Heart left ventricle (tissue), 16 donors: ENCODE measurements around the gene NRROS. TPM values are rescaled to one million over a fixed set of nuclear protein-coding genes. Genes with fewer than 3 reads are reported as not detected.
A peak's percentile ranks its signal among the peaks of the same experiment; 100 is the strongest.

Source experiments
- ATAC-seq, 4 donors: fragments of 200-7000 bp; cut with Tn5 transposase; one replicate each; pipeline ENCODE4 v1.9.1; 2020 to 2022; ENCODE audit warnings: moderate library complexity in 4 of 4, mild to moderate bottlenecking in 3 of 4, moderate number of reproducible peaks in 1 of 4
- DNase-seq, 5 donors: peaks; one replicate each; pipeline ENCODE4 v3.0.0-alpha.2; 2020
- H3K27ac ChIP-seq, 12 donors: fragments of 200-600 bp; sonication (generic) in 4 of 12; one replicate each; pipeline versions ENCODE4 v1.5.0 to v1.8.0; 2016 to 2022; ENCODE audit warnings: mild to moderate bottlenecking in 2 of 12
- H3K27me3 ChIP-seq, 9 donors: fragments of 200-600 bp; sonication (generic) in 2 of 9; one replicate each; pipeline versions ENCODE4 v1.5.1 to v1.8.0; 2016 to 2022; ENCODE audit warnings: mild to moderate bottlenecking in 3 of 9
- H3K36me3 ChIP-seq, 9 donors: fragments of 200-600 bp; sonication (generic) in 2 of 9; one replicate each; pipeline versions ENCODE4 v1.5.0 to v1.8.0; 2018 to 2022; ENCODE audit warnings: mild to moderate bottlenecking in 2 of 9
- H3K4me1 ChIP-seq, 12 donors: fragments of 200-600 bp; sonication (generic) in 4 of 12; one replicate each; pipeline versions ENCODE4 v1.5.0 to v1.8.0; 2016 to 2022; ENCODE audit warnings: mild to moderate bottlenecking in 3 of 12
- H3K4me3 ChIP-seq, 12 donors: fragments of 200-600 bp; sonication (generic) in 4 of 12; one replicate each; pipeline versions ENCODE4 v1.5.0 to v1.8.0; 2017 to 2022; ENCODE audit warnings: mild to moderate bottlenecking in 9 of 12, moderate library complexity in 4 of 12
- H3K9me3 ChIP-seq, 12 donors: fragments of 200-600 bp; sonication (generic) in 4 of 12; one replicate each; pipeline versions ENCODE4 v1.5.0 to v1.8.0; 2016 to 2022; ENCODE audit warnings: mild to moderate bottlenecking in 1 of 12
- POLR2A ChIP-seq, 2 donors: fragments of 450-650 bp; IDR thresholded peaks; one replicate each; pipeline ENCODE4 v1.6.1; 2017; ENCODE audit warnings: antibody characterized with exemption in 2 of 2, mild to moderate bottlenecking in 2 of 2, moderate library complexity in 2 of 2
- WGBS, 4 donors: extraction: QIAGEN DNeasy Blood & Tissue Kit in 2 of 4; methylation state at CpG; one replicate each; pipeline versions ENCODE4 v1.1.5 to v1.1.7; 2013 to 2018; 5-methylcytosine and 5-hydroxymethylcytosine counted together
- intact Hi-C, 10 donors: fragments of 100-400 bp; cut with DNase I; formaldehyde crosslinking; loops; one replicate each; pipeline versions ENCODE4 v1.11.1 to v1.14.2; 2022
- polyA plus RNA-seq, 2 donors: library from polyadenylated mRNA; stranded (reverse); fragments of 200-250 nt; gene quantifications; one replicate each; pipeline ENCODE4 v1.2.3, GENCODE V29; 2013
- total RNA-seq, 9 donors: library from RNA; depleted of rRNA in 2 of 9; stranded (reverse); fragments of >200 nt in 2 of 9; fragmentation: NEBNext Ultra II Directional in 3 of 9; extraction: Animal tissue kit (Norgen Biotek cat#: 25700) in 3 of 9; gene quantifications; one replicate each; pipeline versions ENCODE4 v1.1.0 to v1.2.4, GENCODE V29; 2016 to 2023
- TF ChIP-seq, protein P1 (sequence below), 12 donors: fragments of 200-600 bp; sonication (generic) in 4 of 12; IDR thresholded peaks; one replicate each; pipeline versions ENCODE4 v1.5.0 to v1.8.0; 2018 to 2022; ENCODE audit warnings: antibody characterized with exemption in 12 of 12, mild to moderate bottlenecking in 5 of 12
- donor health status: ischemic (EF 13 %, LVEDD 7.1; RV severe dilation, severe dysfunction).
- donor health status: healthy with polysubstance abuse.
- donor health status: DM: no; HTN: yes; CAD: no.
- donor health status: DM: no; HTN: no; CAD: no.
- donor health status: ischemic (EF 25% LVEDD 6.9; RV normal size, moderate dysfunction).
- donor health status: ischemic (EF 25% LVEDD 5.7; RV mildly dilated, moderate dysfunction).
- donor health status: healthy.
- donor health status: DM: yes; HTN: yes; CAD: no.
- donor health status: ischemic (EF 35%, LVEDD 5.7; RV mildly dilated, moderate dysfunction).
- donor health status: nonischemic (EF 11% LVEDD 7.7; RV severe dilation, severe dysfunction).
- donor health status: DM: yes; HTN: yes; CAD: no.
- donor health status: PGD.
- donor health status: ischemic (EF 29% LVEDD 5.4; RV normal size, mild dysfunction).
- donor health status: nonischemic (EF 23%, LVEDD 6.1; RV moderate dilation, normal function).

The NRROS gene
- total and polyA plus RNA-seq, 11 donors = 1.4 to 23.8 (median 2.9) TPM

- intact Hi-C loops = loop anchor here in 3 of 10 donors (5.0 kb wide), 2 partner anchors 36 to 46 kb away; no protein-coding TSS in a partner anchor
- DNase-seq (no peak), ATAC-seq (no peak)
- Histone ChIP-seq H3K4me1 (peaks cover 0 to 74% (median 8%) of the 10 kb centered on the region in 12 donors), H3K9me3 (no peaks in the 10 kb centered on the region), H3K36me3 (peaks cover 0 to 28% (median 0%) of the 10 kb centered on the region in 9 donors), H3K4me3 (peak overlapping the region in 6 of 12 donors; percentile 58 to 89 (median 64)), H3K27ac (peak overlapping the region in 4 of 12 donors; percentile 76 to 96 (median 82)), H3K27me3 (peaks cover 0 to 29% (median 0%) of the 10 kb centered on the region in 9 donors)
- 79 to 84% (median 82%) methylated on average over 8 to 9 of the region's 9 CpGs for WGBS, 4 donors
- TF ChIP-seq, protein P1, sequence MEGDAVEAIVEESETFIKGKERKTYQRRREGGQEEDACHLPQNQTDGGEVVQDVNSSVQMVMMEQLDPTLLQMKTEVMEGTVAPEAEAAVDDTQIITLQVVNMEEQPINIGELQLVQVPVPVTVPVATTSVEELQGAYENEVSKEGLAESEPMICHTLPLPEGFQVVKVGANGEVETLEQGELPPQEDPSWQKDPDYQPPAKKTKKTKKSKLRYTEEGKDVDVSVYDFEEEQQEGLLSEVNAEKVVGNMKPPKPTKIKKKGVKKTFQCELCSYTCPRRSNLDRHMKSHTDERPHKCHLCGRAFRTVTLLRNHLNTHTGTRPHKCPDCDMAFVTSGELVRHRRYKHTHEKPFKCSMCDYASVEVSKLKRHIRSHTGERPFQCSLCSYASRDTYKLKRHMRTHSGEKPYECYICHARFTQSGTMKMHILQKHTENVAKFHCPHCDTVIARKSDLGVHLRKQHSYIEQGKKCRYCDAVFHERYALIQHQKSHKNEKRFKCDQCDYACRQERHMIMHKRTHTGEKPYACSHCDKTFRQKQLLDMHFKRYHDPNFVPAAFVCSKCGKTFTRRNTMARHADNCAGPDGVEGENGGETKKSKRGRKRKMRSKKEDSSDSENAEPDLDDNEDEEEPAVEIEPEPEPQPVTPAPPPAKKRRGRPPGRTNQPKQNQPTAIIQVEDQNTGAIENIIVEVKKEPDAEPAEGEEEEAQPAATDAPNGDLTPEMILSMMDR (IDR thresholded peaks at IDR 0.05) = no peak
- no peak for TF ChIP-seq POLR2A (IDR thresholded peaks at IDR 0.05)
These were observed 2.0 kb downstream of the NRROS start for GRCh38 chr3:196641333-196642054.

GRCh38 chr3:196642434-196642833 lies 2.9 kb downstream of the NRROS start:
- H3K27me3 ChIP-seq = peaks cover 0 to 29% (median 0%) of the 10 kb centered on the region in 9 donors
- no peaks in the 10 kb centered on the region for H3K9me3 ChIP-seq
- DNase-seq (no peak), ATAC-seq (no peak)
- TF ChIP-seq, protein P1 (IDR thresholded peaks at IDR 0.05) = no peak
- TF ChIP-seq POLR2A (IDR thresholded peaks at IDR 0.05) = no peak
- H3K4me3 ChIP-seq = peak overlapping the region in 6 of 12 donors; percentile 58 to 89 (median 64)
- peaks cover 0 to 73% (median 8%) of the 10 kb centered on the region in 12 donors for H3K4me1 ChIP-seq
- H3K27ac ChIP-seq = peak overlapping the region in 1 of 12 donors; percentile 96
- peaks cover 0 to 32% (median 0%) of the 10 kb centered on the region in 9 donors for H3K36me3 ChIP-seq
- intact Hi-C loops = loop anchor here in 3 of 10 donors (5.0 kb wide), 2 partner anchors 35 to 45 kb away; no protein-coding TSS in a partner anchor
- 82 to 93% (median 89%) methylated on average over 11 of the region's 11 CpGs for whole genome bisulfite sequencing, 4 donors

DNA sequence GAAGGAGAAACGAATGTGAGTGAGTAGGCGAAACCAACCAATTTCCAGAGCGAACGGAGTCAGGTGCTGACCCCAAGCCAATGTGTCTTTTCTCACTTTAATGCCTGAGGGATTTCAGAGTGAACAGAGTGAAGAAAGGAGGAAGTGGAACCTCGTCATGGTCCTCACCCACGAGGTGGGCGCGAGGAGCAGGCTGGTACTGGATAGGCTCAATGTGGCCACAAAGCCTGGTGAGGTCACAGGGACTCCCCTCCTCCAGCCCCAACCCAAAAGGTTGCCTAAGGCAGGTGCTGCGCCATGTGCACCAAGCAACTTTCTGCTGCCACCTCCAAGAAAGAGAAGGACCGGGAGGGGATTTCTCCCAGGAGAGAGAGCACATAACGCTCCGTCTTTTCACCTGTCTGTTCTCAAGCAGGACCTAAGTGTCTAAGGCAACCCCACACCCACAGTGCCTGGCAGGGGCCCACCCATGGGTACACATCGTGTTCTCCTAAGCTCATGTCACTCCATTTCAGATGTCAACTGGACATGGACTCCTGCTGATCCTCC lies 3.8 kb downstream of the NRROS start:
- DNase-seq (peak in 1 of 5 donors; percentile 44), ATAC-seq (peak in 3 of 4 donors; percentile 16 to 46 (median 19))
- Histone ChIP-seq H3K27me3 (peaks cover 0 to 24% (median 0%) of the 10 kb centered on the region in 9 donors), H3K27ac (peak overlapping the region in 1 of 12 donors; percentile 96), H3K9me3 (no peaks in the 10 kb centered on the region), H3K4me1 (peaks cover 0 to 76% (median 8%) of the 10 kb centered on the region in 12 donors), H3K36me3 (peaks cover 0 to 40% (median 0%) of the 10 kb centered on the region in 9 donors), H3K4me3 (peak overlapping the region in 1 of 12 donors; percentile 89)
- TF ChIP-seq POLR2A (IDR thresholded peaks at IDR 0.05) = no peak
- TF ChIP-seq, protein P1 (IDR thresholded peaks at IDR 0.05) = no peak
- intact Hi-C loops = loop anchor here in 3 of 10 donors (5.0 kb wide), 2 partner anchors 34 to 44 kb away; no protein-coding TSS in a partner anchor
- 76 to 87% (median 83%) methylated on average over 11 to 13 of the region's 13 CpGs for WGBS, 4 donors

GRCh38 chr3:196643761-196644160 lies 4.3 kb downstream of the NRROS start:
- H3K4me1 ChIP-seq = peaks cover 0 to 76% (median 8%) of the 10 kb centered on the region in 12 donors
- TF ChIP-seq, protein P1 (IDR thresholded peaks at IDR 0.05) = no peak
- no peak for TF ChIP-seq POLR2A (IDR thresholded peaks at IDR 0.05)
- peaks cover 0 to 24% (median 0%) of the 10 kb centered on the region in 9 donors for H3K27me3 ChIP-seq
- H3K36me3 ChIP-seq = peaks cover 0 to 45% (median 0%) of the 10 kb centered on the region in 9 donors
- 87 to 90% (median 88%) methylated on average over 5 of the region's 5 CpGs for WGBS, 4 donors
- no peaks in the 10 kb centered on the region for H3K9me3 ChIP-seq
- DNase-seq (no peak), ATAC-seq (no peak)
- intact Hi-C loops = loop anchor here in 3 of 10 donors (5.0 kb wide), 2 partner anchors 34 to 44 kb away; no protein-coding TSS in a partner anchor
- H3K4me3 ChIP-seq = peak overlapping the region in 1 of 12 donors; percentile 89
- H3K27ac ChIP-seq = peak overlapping the region in 1 of 12 donors; percentile 96
